HUES64 (cell line): ENCODE data around the gene SPRR2B.
"Not testable (repeated sequence)": the region's sequence is repeated elsewhere in the genome, so short reads cannot be mapped to it uniquely, and the experiment has no call there.

ENCODE experiments used
- H3K27ac ChIP-seq: 2 replicates; pipeline ENCODE4 v1.7.0; 2013; ENCODE audit warnings: low read depth, low read length, inconsistent platforms
- H3K27me3 ChIP-seq: 2 replicates; pipeline ENCODE4 v1.6.1; 2013; ENCODE audit warnings: mild to moderate bottlenecking, low read length; ENCODE audit not compliant: insufficient read depth
- H3K36me3 ChIP-seq: 2 replicates; pipeline ENCODE4 v1.6.1; 2013; ENCODE audit warnings: mild to moderate bottlenecking, low read length; ENCODE audit not compliant: insufficient read depth
- H3K4me1 ChIP-seq: 2 replicates; pipeline ENCODE4 v1.6.1; 2013; ENCODE audit warnings: mild to moderate bottlenecking, low read length, moderate library complexity; ENCODE audit not compliant: insufficient read depth
- H3K4me3 ChIP-seq: 2 replicates; pipeline ENCODE4 v1.5.1; 2013; ENCODE audit warnings: mild to moderate bottlenecking, low read length, moderate library complexity
- H3K9ac ChIP-seq: 2 replicates; pipeline ENCODE4 v1.6.1; 2013; ENCODE audit warnings: mild to moderate bottlenecking, low read depth, low read length
- H3K9me3 ChIP-seq: 2 replicates; pipeline ENCODE4 v1.6.1; 2013; ENCODE audit warnings: low read depth, low read length; ENCODE audit not compliant: insufficient read depth
- WGBS: fragments of 150-250, 120-280 bp; methylation state at CpG from one replicate; pipeline ENCODE4 v1.1.7; 2013; ENCODE audit warnings: missing lambda C conversion rate; 5-methylcytosine and 5-hydroxymethylcytosine counted together

SPRR2B gene

DNA sequence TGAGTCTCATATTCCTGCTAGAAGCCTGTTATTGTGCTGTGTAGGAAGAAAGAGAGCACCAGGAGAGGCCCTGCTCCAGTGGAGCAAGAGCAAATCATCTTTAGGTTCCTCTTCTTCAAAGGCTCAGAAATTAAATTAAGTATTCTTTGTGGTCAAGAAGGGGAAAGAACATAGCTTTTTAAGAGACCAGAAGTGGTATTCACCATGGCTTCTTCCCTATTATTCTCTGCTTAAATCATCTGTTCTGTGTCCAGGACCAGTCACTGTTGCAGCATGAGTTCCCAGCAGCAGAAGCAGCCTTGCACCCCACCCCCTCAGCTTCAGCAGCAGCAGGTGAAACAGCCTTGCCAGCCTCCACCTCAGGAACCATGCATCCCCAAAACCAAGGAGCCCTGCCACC, 39.3 kb downstream of the SPRR2B start:
- H3K27me3 ChIP-seq, result no peaks in the 10 kb centered on the region
- H3K9ac ChIP-seq, result no peak overlapping the region

DNA sequence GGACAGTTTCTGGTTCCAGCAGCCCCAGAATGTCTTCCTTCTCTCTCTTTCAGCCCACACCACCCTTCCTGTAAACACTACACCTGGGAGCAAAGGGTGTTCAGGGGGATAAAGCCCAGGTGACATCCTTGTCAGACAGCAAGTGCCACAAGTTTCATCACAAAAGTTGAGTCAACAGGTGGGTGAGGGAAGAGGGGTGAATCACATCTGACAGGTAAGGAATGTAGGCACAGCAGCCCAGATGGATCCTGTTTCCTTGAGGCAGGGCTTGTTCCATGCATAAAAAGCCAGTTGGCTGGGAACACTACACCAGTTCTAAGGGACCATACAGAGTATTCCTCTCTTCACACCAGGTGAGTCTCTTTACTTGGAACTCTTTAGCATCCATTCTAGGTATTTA, 40.5 kb downstream of the SPRR2B start, which contains the start of gene SPRR1B:
TSS of gene SPRR1B (plus strand) at position 309 of the 400 bp plus-strand sequence. CDS start 1,143 bp downstream, outside the sequence.
- H3K36me3 ChIP-seq, result no peaks in the 10 kb centered on the region
- H3K27ac ChIP-seq, result no peak within 1 kb of the TSS
- H3K27me3 ChIP-seq, result no peaks in the 10 kb centered on the region
- no peak within 1 kb of the TSS for H3K9ac ChIP-seq
- no peaks in the 10 kb centered on the region for H3K4me1 ChIP-seq
- H3K4me3 ChIP-seq, result no peak within 1 kb of the TSS
- no peaks in the 10 kb centered on the region for H3K9me3 ChIP-seq

More for the DNA sequence above, 39.3 kb downstream of the SPRR2B start:
- no peak overlapping the region for H3K4me3 ChIP-seq
- H3K4me1 ChIP-seq, result no peaks in the 10 kb centered on the region
- no peaks in the 10 kb centered on the region for H3K36me3 ChIP-seq
- no peaks in the 10 kb centered on the region for H3K9me3 ChIP-seq
- H3K27ac ChIP-seq, result no peak overlapping the region

DNA sequence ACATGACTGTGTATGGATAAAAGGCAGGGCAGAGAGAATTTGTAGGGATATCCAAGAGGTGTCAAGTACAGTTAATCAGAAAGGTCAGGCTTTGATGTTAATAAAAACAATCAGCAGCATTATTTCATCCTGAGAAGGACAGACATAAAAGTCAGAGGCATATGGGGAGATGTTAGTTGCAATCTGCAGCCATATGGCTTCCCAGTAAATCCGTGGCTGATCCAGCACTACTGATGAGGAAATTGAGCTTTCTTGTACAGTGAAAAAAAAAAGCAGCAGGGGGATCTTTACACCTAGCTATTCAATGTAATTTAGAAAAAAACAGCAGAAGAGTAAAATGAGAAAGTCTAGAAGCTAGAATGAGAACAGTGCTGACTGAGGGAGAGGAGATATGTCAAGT, 42.6 kb downstream of the SPRR2B start:
- no peak overlapping the region for H3K9ac ChIP-seq
- H3K9me3 ChIP-seq, result no peaks in the 10 kb centered on the region
- no peak overlapping the region for H3K4me3 ChIP-seq
- H3K4me1 ChIP-seq, result no peaks in the 10 kb centered on the region
- H3K36me3 ChIP-seq, result no peaks in the 10 kb centered on the region
- H3K27me3 ChIP-seq, result no peaks in the 10 kb centered on the region
- H3K27ac ChIP-seq, result no peak overlapping the region
- WGBS, result 52% methylated on average over 1 of the region's 1 CpG

DNA sequence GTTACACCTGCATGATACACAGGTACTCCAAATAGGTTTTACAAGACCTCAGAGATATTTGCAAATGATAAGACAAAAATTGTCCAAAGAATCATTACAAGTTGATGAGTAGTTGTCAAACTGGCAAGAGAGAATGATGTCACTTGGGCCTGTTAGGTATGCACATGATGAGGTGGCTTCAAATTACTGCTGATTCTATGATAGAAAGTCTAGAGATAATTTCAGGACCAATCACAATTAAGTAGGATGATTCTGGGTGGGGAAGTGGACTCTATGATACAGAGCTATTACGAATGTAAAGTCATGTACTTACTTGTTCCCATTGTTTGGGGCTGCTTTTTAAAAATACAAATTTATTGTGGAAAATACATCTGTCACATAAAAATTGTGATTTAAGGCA, 45.6 kb downstream of the SPRR2B start:
- H3K9ac ChIP-seq, result no peak overlapping the region
- H3K4me3 ChIP-seq, result no peak overlapping the region
- WGBS, result 100% methylated on average over 1 of the region's 1 CpG
- H3K36me3 ChIP-seq, result no peaks in the 10 kb centered on the region
- no peak overlapping the region for H3K27ac ChIP-seq
- 0 out of 2 replicates have a peak, but pooled peaks cover 2% of the 10 kb centered on the region for H3K9me3 ChIP-seq
- H3K4me1 ChIP-seq, result 0 out of 2 replicates have a peak, but pooled peaks cover 7% of the 10 kb centered on the region
- no peaks in the 10 kb centered on the region for H3K27me3 ChIP-seq

DNA sequence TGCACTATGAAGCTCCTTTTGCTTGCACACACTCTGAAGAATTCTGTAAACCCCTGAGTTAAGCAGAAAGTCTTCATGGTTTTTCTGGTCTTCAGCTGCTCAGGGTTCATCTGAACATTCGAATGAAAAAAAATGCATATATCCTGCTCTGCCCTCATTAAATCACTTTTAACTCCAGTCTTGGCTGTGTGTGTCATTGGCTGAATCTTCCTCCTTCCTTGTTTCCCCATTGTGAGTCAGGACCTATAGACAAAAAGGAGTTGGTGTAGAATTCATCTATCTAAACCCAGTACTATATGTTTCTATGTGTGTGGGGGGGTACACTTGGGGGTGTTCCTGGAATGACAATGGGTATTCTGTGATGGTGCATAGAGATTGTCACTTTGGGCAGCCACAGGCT, 47.0 kb downstream of the SPRR2B start:
- no peak overlapping the region for H3K9ac ChIP-seq
- 0 out of 2 replicates have a peak, but pooled peaks cover 2% of the 10 kb centered on the region for H3K9me3 ChIP-seq
- no peaks in the 10 kb centered on the region for H3K36me3 ChIP-seq
- 88% methylated on average over 1 of the region's 1 CpG for WGBS
- H3K4me1 ChIP-seq, result 0 out of 2 replicates have a peak, but pooled peaks cover 7% of the 10 kb centered on the region
- H3K4me3 ChIP-seq, result no peak overlapping the region
- no peak overlapping the region for H3K27ac ChIP-seq
- H3K27me3 ChIP-seq, result no peaks in the 10 kb centered on the region

DNA sequence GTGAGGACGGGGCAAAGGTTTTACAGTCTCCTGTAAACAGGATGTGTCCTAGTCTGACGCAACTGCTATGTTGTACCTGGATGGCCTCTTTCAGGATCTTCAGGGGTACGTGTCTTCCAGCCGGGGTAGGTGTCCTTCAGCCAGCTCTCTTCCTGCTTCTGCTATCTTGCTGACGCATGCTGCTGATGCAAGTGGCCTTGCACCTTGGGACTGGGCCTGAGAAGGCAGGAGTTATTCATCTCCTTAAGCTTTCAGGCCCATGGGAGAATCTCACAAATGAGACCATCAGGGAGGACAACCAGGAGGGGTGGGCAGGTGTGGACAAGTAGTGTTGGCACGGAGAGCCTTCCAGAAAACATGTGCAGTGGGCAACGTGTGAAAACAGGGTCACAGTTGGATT, 48.3 kb downstream of the SPRR2B start:
- Histone ChIP-seq H3K36me3 (no peaks in the 10 kb centered on the region), H3K4me1 (0 out of 2 replicates have a peak, but pooled peaks cover 7% of the 10 kb centered on the region), H3K4me3 (no peak overlapping the region), H3K9ac (no peak overlapping the region), H3K27ac (no peak overlapping the region), H3K9me3 (0 out of 2 replicates have a peak, but pooled peaks cover 6% of the 10 kb centered on the region), H3K27me3 (no peaks in the 10 kb centered on the region)
- 85% methylated on average over 7 of the region's 7 CpGs for WGBS

DNA sequence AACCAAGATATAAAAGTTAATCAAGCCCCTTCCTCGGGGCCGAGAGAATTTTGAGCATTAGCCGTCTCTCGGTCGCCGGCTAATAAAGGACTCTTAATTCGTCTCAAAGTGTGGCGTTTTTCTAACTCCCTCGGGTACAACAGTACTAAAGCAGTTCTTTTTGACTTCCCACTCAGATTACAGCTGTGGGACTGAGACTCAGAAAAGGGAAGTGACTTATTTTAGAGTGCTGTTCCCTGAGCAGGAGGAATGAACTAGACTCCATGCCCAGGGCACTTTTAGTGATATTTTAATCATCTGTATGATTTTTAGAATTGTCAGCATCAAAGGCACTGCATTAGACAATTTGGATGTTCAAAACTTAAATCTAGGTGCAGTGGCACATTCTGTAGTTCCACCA, 49.1 kb downstream of the SPRR2B start:
- not testable (repeated sequence) for H3K27ac ChIP-seq, H3K27me3 ChIP-seq, H3K4me1 ChIP-seq, H3K36me3 ChIP-seq, H3K9ac ChIP-seq, H3K4me3 ChIP-seq
- WGBS, result 92% methylated on average over 9 of the region's 9 CpGs
- H3K9me3 ChIP-seq, result peaks cover 10% of the 10 kb centered on the region; the same call in 1 of the 2 replicates

DNA sequence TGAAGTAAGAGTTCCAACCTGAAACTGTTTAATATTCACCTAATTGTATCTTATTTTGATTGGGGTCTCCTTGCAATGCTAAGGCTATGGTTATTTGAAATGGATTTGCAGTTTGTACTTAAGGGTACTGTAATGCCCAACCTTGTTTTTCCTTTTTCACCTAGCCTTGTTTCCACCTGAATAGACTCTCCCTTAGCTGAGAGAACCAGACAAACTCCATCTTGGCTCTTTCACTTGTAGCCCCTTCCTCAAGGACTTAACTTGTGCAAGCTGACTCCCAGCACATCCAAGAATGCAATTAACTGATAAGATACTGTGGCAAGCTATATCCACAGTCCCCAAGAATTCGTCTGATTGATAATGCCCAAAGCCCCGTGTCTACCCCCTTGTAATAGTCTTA, 49.6 kb downstream of the SPRR2B start:
- not testable (repeated sequence) for H3K27me3 ChIP-seq, H3K27ac ChIP-seq, H3K36me3 ChIP-seq, H3K4me1 ChIP-seq, H3K9ac ChIP-seq, H3K4me3 ChIP-seq
- H3K9me3 ChIP-seq, result peaks cover 10% of the 10 kb centered on the region; the same call in 1 of the 2 replicates
- 64% methylated on average over 2 of the region's 2 CpGs for WGBS
